Neural cell (in vitro differentiated cells): ENCODE results near the gene CACNA1E. TPM values are rescaled to one million over a fixed set of nuclear protein-coding genes. Genes with fewer than 3 reads are reported as not detected.

Experiments used
- H2AFZ ChIP-seq: fragments of 200-600, 300-800 bp; sonication (generic), shearing (Covaris generic); 2 replicates; pipeline ENCODE4 v1.6.0; 2014; ENCODE audit warnings: low read depth, mild to moderate bottlenecking, antibody characterized with exemption, low read length, moderate library complexity
- H3F3A ChIP-seq: fragments of 200-600 bp; shearing (Covaris generic); 2 replicates; pipeline ENCODE4 v1.6.1; 2016; ENCODE audit warnings: mild to moderate bottlenecking, moderate library complexity, mixed read lengths, antibody characterized with exemption, low read length; ENCODE audit not compliant: insufficient read depth, poor library complexity, severe bottlenecking
- H3K27ac ChIP-seq: fragments of 200-600, 300-800 bp; sonication (generic), shearing (Covaris generic); 2 replicates; pipeline ENCODE4 v1.5.1; 2014; ENCODE audit warnings: mild to moderate bottlenecking, low read length, moderate library complexity
- H3K27me3 ChIP-seq: fragments of 300-800, 200-600 bp; sonication (generic), shearing (Covaris generic); 2 replicates; pipeline ENCODE4 v1.6.0; 2014; ENCODE audit warnings: mild to moderate bottlenecking, low read depth, low read length, moderate library complexity; ENCODE audit not compliant: insufficient read depth
- H3K36me3 ChIP-seq: fragments of 300-800, 200-600 bp; sonication (generic), shearing (Covaris generic); 2 replicates; pipeline ENCODE4 v1.5.1; 2014; ENCODE audit warnings: mild to moderate bottlenecking, antibody characterized with exemption, low read length, moderate library complexity; ENCODE audit not compliant: insufficient read depth
- H3K4me2 ChIP-seq: fragments of 300-800, 200-600 bp; sonication (generic), shearing (Covaris generic); 2 replicates; pipeline ENCODE4 v1.6.0; 2014; ENCODE audit warnings: mild to moderate bottlenecking, low read length
- H3K4me3 ChIP-seq: fragments of 300-800, 200-600 bp; sonication (generic), shearing (Covaris generic); 2 replicates; pipeline ENCODE4 v1.5.1; 2014; ENCODE audit warnings: mild to moderate bottlenecking, low read length, moderate library complexity
- H3K79me2 ChIP-seq: fragments of 200-600 bp; shearing (Covaris generic); replicated peaks from 2 replicates; pipeline ENCODE4 v1.6.0; 2014; ENCODE audit warnings: mild to moderate bottlenecking, low read length, moderate library complexity; ENCODE audit not compliant: insufficient read depth
- H3K9ac ChIP-seq: fragments of 300-800, 200-600 bp; sonication (generic), shearing (Covaris generic); 2 replicates; pipeline ENCODE4 v1.6.1; 2016; ENCODE audit warnings: mild to moderate bottlenecking, low read length, mixed read lengths
- H3K9me2 ChIP-seq: fragments of 200-600 bp; shearing (Covaris generic); 2 replicates; pipeline ENCODE4 v1.6.1; 2016; ENCODE audit warnings: mild to moderate bottlenecking, low read length, mixed read lengths; ENCODE audit not compliant: insufficient read depth
- H3K9me3 ChIP-seq: fragments of 200-600, 300-800 bp; sonication (generic), shearing (Covaris generic); 2 replicates; pipeline ENCODE4 v1.6.1; 2016; ENCODE audit warnings: mild to moderate bottlenecking, mixed run types, low read length, moderate library complexity, mixed read lengths
- H4K20me1 ChIP-seq: fragments of 200-600 bp; shearing (Covaris generic); 2 replicates; pipeline ENCODE4 v1.6.1; 2016; ENCODE audit warnings: mild to moderate bottlenecking, mixed run types; ENCODE audit not compliant: insufficient read depth
- EP300 ChIP-seq: fragments of 450-650 bp; conservative IDR thresholded peaks from 2 replicates; pipeline ENCODE4 v1.6.1; 2014; ENCODE audit warnings: antibody characterized with exemption, mild to moderate bottlenecking, moderate library complexity; ENCODE audit not compliant: poor library complexity, severe bottlenecking
- EZH2 ChIP-seq: fragments of 200-600, 300-800 bp; shearing (Covaris generic), sonication (generic); IDR thresholded peaks from 2 replicates; pipeline ENCODE4 v1.6.1; 2014; ENCODE audit warnings: antibody characterized with exemption, low read length, borderline replicate concordance, mild to moderate bottlenecking; ENCODE audit not compliant: insufficient read depth, poor library complexity, severe bottlenecking
- MXI1 ChIP-seq: fragments of 450-650 bp; conservative IDR thresholded peaks from 2 replicates; pipeline ENCODE4 v1.6.1; 2014; ENCODE audit warnings: antibody characterized with exemption, mild to moderate bottlenecking; ENCODE audit not compliant: poor library complexity, severe bottlenecking
- POLR2AphosphoS5 ChIP-seq: IDR thresholded peaks from 2 replicates; pipeline ENCODE4 v1.6.1; 2012
- RAD21 ChIP-seq: fragments of 450-650 bp; conservative IDR thresholded peaks from 2 replicates; pipeline ENCODE4 v1.6.1; 2014; ENCODE audit warnings: antibody characterized with exemption, mild to moderate bottlenecking, moderate library complexity
- SMC3 ChIP-seq: fragments of 450-650 bp; conservative IDR thresholded peaks from 2 replicates; pipeline ENCODE4 v1.6.1; 2014; ENCODE audit warnings: antibody characterized with exemption, mild to moderate bottlenecking, moderate library complexity; ENCODE audit not compliant: poor library complexity
- TAF1 ChIP-seq: IDR thresholded peaks from 2 replicates; pipeline ENCODE4 v1.6.1; 2012; ENCODE audit warnings: low read depth
- polyA plus RNA-seq: library from polyadenylated mRNA; depleted of rRNA; stranded (reverse); fragments of >200 nt; gene quantifications from 2 replicates; pipeline ENCODE4 v1.2.3, GENCODE V29; 2014
- TF ChIP-seq, protein P1 (sequence below): IDR thresholded peaks from 2 replicates; pipeline ENCODE4 v1.6.1; 2012; ENCODE audit warnings: borderline replicate concordance
- TF ChIP-seq, protein P2 (sequence below): fragments of 450-650 bp; IDR thresholded peaks from 2 replicates; pipeline ENCODE4 v1.5.1; 2014; ENCODE audit warnings: antibody characterized with exemption, mild to moderate bottlenecking, moderate library complexity; ENCODE audit not compliant: poor library complexity, severe bottlenecking

The CACNA1E gene
- polyA plus RNA-seq, 1 donor from 2014 or later, result 29.5 TPM

DNA sequence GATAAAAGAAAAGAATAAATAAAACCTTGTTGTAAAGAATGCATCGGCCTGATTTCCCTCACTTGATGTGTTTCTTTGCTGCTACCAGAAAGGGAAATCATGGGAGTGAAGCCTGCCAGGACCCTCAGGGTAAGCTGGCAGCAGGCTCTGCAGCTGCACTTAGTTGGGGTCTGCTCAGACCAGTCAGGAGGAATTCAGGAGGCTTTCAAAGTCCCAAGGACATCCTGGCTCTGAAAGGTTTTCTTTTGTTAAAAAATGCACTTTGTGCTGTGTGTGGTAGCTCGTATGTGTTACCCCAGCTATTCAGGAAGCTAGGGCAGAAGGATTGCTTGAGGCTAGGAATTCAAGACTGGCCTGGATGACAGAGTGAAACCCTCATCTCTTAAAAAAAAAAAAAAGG is 323.4 kb downstream of the CACNA1E start:
- no peaks in the 10 kb centered on the region for H3K9me2 ChIP-seq
- no peaks in the 10 kb centered on the region for H3K79me2 ChIP-seq
- no peak overlapping the region for H3K27ac ChIP-seq
- H3K36me3 ChIP-seq, result no peaks in the 10 kb centered on the region
- H3K4me3 ChIP-seq, result no peak overlapping the region
- no peak overlapping the region for H2AFZ ChIP-seq
- TF ChIP-seq MXI1 (no peak), EP300 (no peak), POLR2AphosphoS5 (no peak), RAD21 (no peak), EZH2 (no peak), TAF1 (no peak), SMC3 (no peak)
- TF ChIP-seq, protein P1, sequence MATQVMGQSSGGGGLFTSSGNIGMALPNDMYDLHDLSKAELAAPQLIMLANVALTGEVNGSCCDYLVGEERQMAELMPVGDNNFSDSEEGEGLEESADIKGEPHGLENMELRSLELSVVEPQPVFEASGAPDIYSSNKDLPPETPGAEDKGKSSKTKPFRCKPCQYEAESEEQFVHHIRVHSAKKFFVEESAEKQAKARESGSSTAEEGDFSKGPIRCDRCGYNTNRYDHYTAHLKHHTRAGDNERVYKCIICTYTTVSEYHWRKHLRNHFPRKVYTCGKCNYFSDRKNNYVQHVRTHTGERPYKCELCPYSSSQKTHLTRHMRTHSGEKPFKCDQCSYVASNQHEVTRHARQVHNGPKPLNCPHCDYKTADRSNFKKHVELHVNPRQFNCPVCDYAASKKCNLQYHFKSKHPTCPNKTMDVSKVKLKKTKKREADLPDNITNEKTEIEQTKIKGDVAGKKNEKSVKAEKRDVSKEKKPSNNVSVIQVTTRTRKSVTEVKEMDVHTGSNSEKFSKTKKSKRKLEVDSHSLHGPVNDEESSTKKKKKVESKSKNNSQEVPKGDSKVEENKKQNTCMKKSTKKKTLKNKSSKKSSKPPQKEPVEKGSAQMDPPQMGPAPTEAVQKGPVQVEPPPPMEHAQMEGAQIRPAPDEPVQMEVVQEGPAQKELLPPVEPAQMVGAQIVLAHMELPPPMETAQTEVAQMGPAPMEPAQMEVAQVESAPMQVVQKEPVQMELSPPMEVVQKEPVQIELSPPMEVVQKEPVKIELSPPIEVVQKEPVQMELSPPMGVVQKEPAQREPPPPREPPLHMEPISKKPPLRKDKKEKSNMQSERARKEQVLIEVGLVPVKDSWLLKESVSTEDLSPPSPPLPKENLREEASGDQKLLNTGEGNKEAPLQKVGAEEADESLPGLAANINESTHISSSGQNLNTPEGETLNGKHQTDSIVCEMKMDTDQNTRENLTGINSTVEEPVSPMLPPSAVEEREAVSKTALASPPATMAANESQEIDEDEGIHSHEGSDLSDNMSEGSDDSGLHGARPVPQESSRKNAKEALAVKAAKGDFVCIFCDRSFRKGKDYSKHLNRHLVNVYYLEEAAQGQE, result no peak
- TF ChIP-seq, protein P2, sequence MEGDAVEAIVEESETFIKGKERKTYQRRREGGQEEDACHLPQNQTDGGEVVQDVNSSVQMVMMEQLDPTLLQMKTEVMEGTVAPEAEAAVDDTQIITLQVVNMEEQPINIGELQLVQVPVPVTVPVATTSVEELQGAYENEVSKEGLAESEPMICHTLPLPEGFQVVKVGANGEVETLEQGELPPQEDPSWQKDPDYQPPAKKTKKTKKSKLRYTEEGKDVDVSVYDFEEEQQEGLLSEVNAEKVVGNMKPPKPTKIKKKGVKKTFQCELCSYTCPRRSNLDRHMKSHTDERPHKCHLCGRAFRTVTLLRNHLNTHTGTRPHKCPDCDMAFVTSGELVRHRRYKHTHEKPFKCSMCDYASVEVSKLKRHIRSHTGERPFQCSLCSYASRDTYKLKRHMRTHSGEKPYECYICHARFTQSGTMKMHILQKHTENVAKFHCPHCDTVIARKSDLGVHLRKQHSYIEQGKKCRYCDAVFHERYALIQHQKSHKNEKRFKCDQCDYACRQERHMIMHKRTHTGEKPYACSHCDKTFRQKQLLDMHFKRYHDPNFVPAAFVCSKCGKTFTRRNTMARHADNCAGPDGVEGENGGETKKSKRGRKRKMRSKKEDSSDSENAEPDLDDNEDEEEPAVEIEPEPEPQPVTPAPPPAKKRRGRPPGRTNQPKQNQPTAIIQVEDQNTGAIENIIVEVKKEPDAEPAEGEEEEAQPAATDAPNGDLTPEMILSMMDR, result no peak
- H3K9me3 ChIP-seq, result no peaks in the 10 kb centered on the region
- H4K20me1 ChIP-seq, result no peaks in the 10 kb centered on the region
- H3K9ac ChIP-seq, result no peak overlapping the region
- H3K4me2 ChIP-seq, result no peak overlapping the region
- no peaks in the 10 kb centered on the region for H3K27me3 ChIP-seq
- no peaks in the 10 kb centered on the region for H3F3A ChIP-seq

DNA sequence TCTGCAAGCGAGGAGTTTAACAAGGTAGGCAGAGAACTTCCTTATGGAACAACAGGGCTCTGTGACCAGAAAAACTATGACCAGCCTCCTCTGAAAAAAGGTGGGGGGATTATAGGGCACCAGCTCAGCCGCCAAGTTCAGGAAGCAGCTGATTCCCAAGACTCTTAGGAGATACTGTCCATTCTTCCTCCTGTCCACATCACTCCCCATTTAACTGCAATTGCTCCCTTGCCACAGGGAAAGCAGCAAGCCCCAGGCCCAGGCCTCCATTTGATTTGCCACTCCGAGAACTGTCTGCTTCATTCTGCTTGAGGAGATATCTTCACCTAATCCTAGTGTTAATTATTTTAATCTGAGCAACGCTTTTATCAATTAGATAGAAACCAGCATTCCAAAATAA is 323.9 kb downstream of the CACNA1E start:
- H3K9me2 ChIP-seq, result no peaks in the 10 kb centered on the region
- no peak overlapping the region for H3K4me3 ChIP-seq
- no peak overlapping the region for H2AFZ ChIP-seq
- no peak overlapping the region for H3K27ac ChIP-seq
- H3K79me2 ChIP-seq, result no peaks in the 10 kb centered on the region
- no peaks in the 10 kb centered on the region for H3K9me3 ChIP-seq
- H3F3A ChIP-seq, result no peaks in the 10 kb centered on the region
- no peak overlapping the region for H3K9ac ChIP-seq
- H3K36me3 ChIP-seq, result no peaks in the 10 kb centered on the region
- no peaks in the 10 kb centered on the region for H3K27me3 ChIP-seq
- no peak overlapping the region for H3K4me2 ChIP-seq
- H4K20me1 ChIP-seq, result no peaks in the 10 kb centered on the region
- TF ChIP-seq EP300 (no peak), POLR2AphosphoS5 (no peak), SMC3 (no peak), MXI1 (no peak)
